ENCODE measurements around the gene TMPRSS3. TPM values are rescaled to one million over a fixed set of nuclear protein-coding genes. Genes with fewer than 3 reads are reported as not detected.

TMPRSS3 gene
- total RNA-seq: 1 to 10 TPM; 5.1 to 5.2 TPM

GRCh38 chr21:42395905-42396651 lies at the start of gene TMPRSS3:
TSS of gene TMPRSS3 (minus strand) at chr21:42396052. CDS start at chr21:42395417, 635 bp downstream.

GRCh38 chr21:42403611-42404231 lies 7.9 kb upstream of the TMPRSS3 start, which contains the start of gene UBASH3A:
TSS of gene UBASH3A (plus strand) at chr21:42403902. CDS start at chr21:42403946, 44 bp downstream.

GRCh38 chr21:42366292-42367010 lies 29.4 kb downstream of the TMPRSS3 start, which contains the start of gene TFF1:
TSS of gene TFF1 (minus strand) at chr21:42366535. CDS start at chr21:42366495, 40 bp downstream.

GRCh38 chr21:42350927-42351426 lies 44.9 kb downstream of the TMPRSS3 start, which contains the start of gene TFF2:
TSS of gene TFF2 (minus strand) at chr21:42350994. CDS start at chr21:42350957, 37 bp downstream.

Other genes with a start within 250 kb of the TMPRSS3 start
- gene ABCG1, start 176.9 kb downstream of the TMPRSS3 start, total RNA-seq: 10 to 100 TPM; 14.0 to 16.3 TPM
- gene TFF3, start 80.6 kb downstream of the TMPRSS3 start, total RNA-seq: not detected
- gene TFF2, start 45.1 kb downstream of the TMPRSS3 start, total RNA-seq: not detected
- gene TFF1, start 29.5 kb downstream of the TMPRSS3 start, total RNA-seq: not detected
- gene UBASH3A, start 7.8 kb upstream of the TMPRSS3 start, total RNA-seq: 10 to 100 TPM; 71.5 to 72.4 TPM
- not detected for gene RSPH1, start 100.2 kb upstream of the TMPRSS3 start, total RNA-seq
- gene SLC37A1, start 117.8 kb upstream of the TMPRSS3 start, total RNA-seq: 10 to 100 TPM; 21.1 to 23.2 TPM

All from activated naive CD4-positive, alpha-beta T cell treated with anti-CD3 and anti-CD28 coated beads, Interleukin-2, amount 10 ng/mL, durations not matched to agents 5 hours and 36 hours (primary cell).